DND-41 (cell line): ENCODE results near the gene PRAMEF12.
"Not testable (repeated sequence)": the region's sequence is repeated elsewhere in the genome, so short reads cannot be mapped to it uniquely, and the experiment has no call there.

ENCODE experiments used
- ATAC-seq: fragments of 200-7000 bp; cut with Tn5 transposase; 3 replicates; pipeline ENCODE4 v1.9.1; 2021; ENCODE audit warnings: low read depth; ENCODE audit not compliant: insufficient read depth
- DNase-seq: peaks from one replicate; pipeline ENCODE4 v3.0.0-alpha.2; 2020
- H2AFZ ChIP-seq: 2 replicates; pipeline ENCODE4 v1.6.0; 2012; ENCODE audit warnings: low read depth, low read length
- H3K27ac ChIP-seq: 2 replicates; pipeline ENCODE4 v1.5.1; 2012; ENCODE audit warnings: low read length, inconsistent platforms
- H3K27me3 ChIP-seq: fragments of 200-600 bp; sonication (generic); 2 replicates; pipeline ENCODE4 v1.6.0; 2012; ENCODE audit warnings: low read length, mild to moderate bottlenecking, inconsistent platforms; ENCODE audit not compliant: insufficient read depth, poor library complexity
- H3K36me3 ChIP-seq: 2 replicates; pipeline ENCODE4 v1.5.1; 2012; ENCODE audit warnings: low read length, inconsistent platforms; ENCODE audit not compliant: insufficient read depth
- H3K4me1 ChIP-seq: 2 replicates; pipeline ENCODE4 v1.5.1; 2012; ENCODE audit warnings: mild to moderate bottlenecking, low read length; ENCODE audit not compliant: insufficient read depth
- H3K4me2 ChIP-seq: 2 replicates; pipeline ENCODE4 v1.6.0; 2012; ENCODE audit warnings: mild to moderate bottlenecking, moderate library complexity, low read length, inconsistent platforms; ENCODE audit not compliant: insufficient read depth
- H3K4me3 ChIP-seq, 2 experiments: fragments of 200-600 bp in 1 of 2; shearing (Covaris generic) in 1 of 2; 2 replicates each; pipeline ENCODE4 v1.5.1; 2012 to 2016; ENCODE audit warnings: inconsistent platforms in 2 of 2, low read length in 2 of 2, mild to moderate bottlenecking in 2 of 2, low read depth in 1 of 2, moderate library complexity in 1 of 2
- H3K79me2 ChIP-seq: 2 replicates; pipeline ENCODE4 v1.6.0; 2012; ENCODE audit warnings: low read length, inconsistent platforms; ENCODE audit not compliant: insufficient read depth
- H3K9ac ChIP-seq: 2 replicates; pipeline ENCODE4 v1.6.0; 2012; ENCODE audit warnings: low read depth, mild to moderate bottlenecking, inconsistent platforms, low read length, moderate library complexity
- H3K9me3 ChIP-seq: 2 replicates; pipeline ENCODE4 v1.5.1; 2012; ENCODE audit warnings: low read length, moderate library complexity, mild to moderate bottlenecking, inconsistent platforms; ENCODE audit not compliant: insufficient read depth, severe bottlenecking
- H4K20me1 ChIP-seq: 2 replicates; pipeline ENCODE4 v1.6.0; 2012; ENCODE audit warnings: low read length; ENCODE audit not compliant: insufficient read depth
- CTCF ChIP-seq: IDR thresholded peaks from 2 replicates; pipeline ENCODE4 v1.5.1; 2012; ENCODE audit warnings: borderline replicate concordance, low read length, moderate library complexity, mild to moderate bottlenecking; ENCODE audit not compliant: poor library complexity, severe bottlenecking; ENCODE audit errors: extremely low read depth
- EZH2 ChIP-seq: IDR thresholded peaks from 3 replicates; pipeline ENCODE4 v1.6.1; 2012; ENCODE audit warnings: borderline replicate concordance, low read depth, mild to moderate bottlenecking, moderate library complexity, low read length, inconsistent platforms; ENCODE audit not compliant: severe bottlenecking

Gene PRAMEF12

DNA sequence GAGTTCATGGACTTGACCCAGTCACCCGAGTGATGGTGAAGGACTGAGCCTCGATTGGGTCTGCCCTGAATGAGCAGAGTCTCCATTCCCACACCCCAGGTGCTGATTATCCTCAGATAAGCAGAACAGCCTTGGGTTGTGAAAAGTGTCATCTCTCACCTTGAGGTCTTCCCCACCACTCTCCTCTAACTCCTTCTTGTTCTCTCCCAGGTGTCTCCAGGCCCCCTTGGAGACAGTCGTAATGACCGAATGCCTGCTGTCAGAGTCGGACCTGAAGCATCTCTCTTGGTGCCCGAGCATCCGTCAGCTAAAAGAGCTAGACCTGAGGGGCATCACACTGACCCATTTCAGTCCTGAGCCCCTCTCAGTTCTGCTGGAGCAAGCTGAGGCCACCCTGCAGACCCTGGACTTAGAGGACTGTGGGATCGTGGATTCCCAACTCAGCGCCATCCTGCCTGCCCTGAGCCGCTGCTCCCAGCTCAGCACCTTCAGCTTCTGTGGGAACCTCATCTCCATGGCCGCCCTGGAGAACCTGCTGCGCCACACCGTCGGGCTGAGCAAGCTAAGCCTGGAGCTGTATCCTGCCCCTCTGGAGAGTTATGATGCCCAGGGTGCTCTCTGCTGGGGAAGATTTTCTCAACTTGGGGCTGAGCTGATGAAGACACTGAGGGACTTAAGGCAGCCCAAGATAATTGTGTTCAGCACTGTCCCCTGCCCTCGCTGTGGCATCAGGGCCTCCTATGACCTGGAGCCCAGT, 3.4 kb downstream of the PRAMEF12 start:
- no peak for ATAC-seq
- Histone ChIP-seq H3K4me3 (no peak overlapping the region), H2AFZ (no peak overlapping the region), H3K27me3 (no peaks in the 10 kb centered on the region), H3K79me2 (no peaks in the 10 kb centered on the region), H3K4me2 (no peak overlapping the region), H3K9me3 (no peaks in the 10 kb centered on the region), H3K4me1 (no peaks in the 10 kb centered on the region), H4K20me1 (no peaks in the 10 kb centered on the region), H3K9ac (no peak overlapping the region), H3K27ac (no peak overlapping the region), H3K36me3 (no peaks in the 10 kb centered on the region)
- no peak for DNase-seq
- no peak for TF ChIP-seq CTCF
- no peak for TF ChIP-seq EZH2

DNA sequence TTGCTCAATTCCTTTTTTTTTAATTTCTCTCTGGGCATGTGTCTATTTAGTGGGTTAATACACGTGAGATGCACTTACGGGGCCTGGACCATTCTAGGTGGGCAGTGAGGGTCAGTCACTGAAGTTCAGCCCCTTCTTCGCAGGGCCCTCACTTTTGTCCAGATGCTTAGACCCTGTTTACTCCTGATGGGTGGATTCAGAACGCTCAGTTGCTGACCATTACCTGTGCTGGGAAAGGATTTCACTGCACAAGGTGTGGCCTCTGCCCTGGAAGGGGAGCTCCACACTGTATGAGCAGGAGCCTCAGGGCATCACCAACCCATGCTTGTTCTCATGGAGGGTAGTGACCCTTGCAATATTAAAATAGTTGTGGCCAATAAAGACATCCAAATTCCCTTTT, 4.5 kb downstream of the PRAMEF12 start:
- Histone ChIP-seq H3K9ac (no peak overlapping the region), H3K79me2 (no peaks in the 10 kb centered on the region), H3K4me3 (no peak overlapping the region), H2AFZ (no peak overlapping the region), H4K20me1 (no peaks in the 10 kb centered on the region), H3K27me3 (no peaks in the 10 kb centered on the region), H3K27ac (no peak overlapping the region), H3K4me2 (no peak overlapping the region), H3K36me3 (no peaks in the 10 kb centered on the region), H3K4me1 (no peaks in the 10 kb centered on the region), H3K9me3 (no peaks in the 10 kb centered on the region)
- DNase-seq (no peak), ATAC-seq (no peak)
- TF ChIP-seq EZH2 (no peak), CTCF (no peak)

DNA sequence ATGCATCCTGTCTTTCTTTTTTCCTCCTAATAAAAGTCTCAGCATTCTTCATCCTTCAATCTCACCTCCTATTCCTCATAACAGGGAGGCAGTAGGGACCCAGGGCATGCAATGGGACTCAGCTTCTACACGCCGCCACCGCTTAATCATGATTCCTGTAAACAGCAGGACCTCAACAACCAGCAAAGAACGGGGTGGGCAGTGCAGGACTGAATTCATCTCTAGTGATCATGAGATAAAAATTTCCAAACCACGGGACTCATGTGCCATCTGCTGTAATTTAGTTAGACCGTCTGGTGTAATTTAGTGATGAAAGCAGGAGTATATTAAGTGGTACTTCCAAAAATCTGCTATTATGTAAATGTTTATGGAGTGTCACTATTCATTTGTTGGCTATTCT, 5.4 kb downstream of the PRAMEF12 start:
- Histone ChIP-seq H3K4me2 (no peak overlapping the region), H3K36me3 (no peaks in the 10 kb centered on the region), H3K9ac (no peak overlapping the region), H4K20me1 (no peaks in the 10 kb centered on the region), H3K4me3 (no peak overlapping the region), H3K4me1 (no peaks in the 10 kb centered on the region), H3K9me3 (no peaks in the 10 kb centered on the region), H3K27ac (no peak overlapping the region), H3K27me3 (no peaks in the 10 kb centered on the region), H2AFZ (no peak overlapping the region), H3K79me2 (no peaks in the 10 kb centered on the region)
- TF ChIP-seq EZH2 (no peak), CTCF (no peak)
- ATAC-seq (no peak), DNase-seq (no peak)

DNA sequence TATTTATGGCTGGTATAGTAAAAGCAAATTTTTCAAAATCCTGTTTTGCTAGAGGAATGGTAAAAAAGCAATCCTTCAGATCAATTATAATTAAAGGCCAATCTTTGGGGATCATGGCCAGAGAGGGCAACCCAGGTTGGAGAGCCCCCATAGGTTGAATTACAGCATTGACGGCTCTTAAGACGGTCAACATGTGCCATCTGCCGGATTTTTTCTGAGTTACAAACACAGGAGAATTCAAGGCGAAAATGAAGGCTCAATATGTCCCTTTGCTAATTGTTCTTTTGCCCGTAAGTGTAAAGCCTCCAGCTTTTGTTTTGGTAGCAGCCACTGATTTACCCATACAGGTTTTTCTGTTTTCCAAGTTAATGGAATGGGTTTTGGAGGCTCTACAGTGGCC, 8.0 kb downstream of the PRAMEF12 start:
- not testable (repeated sequence) for ATAC-seq, H3K79me2 ChIP-seq, H3K9ac ChIP-seq

More for the DNA sequence above, 8.0 kb downstream of the PRAMEF12 start:
- DNase-seq, H3K4me1 ChIP-seq, H4K20me1 ChIP-seq, H3K27me3 ChIP-seq, H3K4me2 ChIP-seq, H3K36me3 ChIP-seq, H3K27ac ChIP-seq, H3K9me3 ChIP-seq, H2AFZ ChIP-seq, H3K4me3 ChIP-seq: not testable (repeated sequence)
